OCI-LY7 (cell line): ENCODE results near the gene FAM163A. TPM values are rescaled to one million over a fixed set of nuclear protein-coding genes. Genes with fewer than 3 reads are reported as not detected.

Experiments
- BruUV-seq: library from RNA; stranded (reverse); fragments of 400-500 nt; replicated peaks from 2 replicates; lab custom pipeline; 2021; lab: Mats Ljungman, UMichigan
- CTCF ChIA-PET: fragments of 300-600 bp; sonication (Branson Sonifier 250); formaldehyde crosslinking; loops from one replicate; lab custom pipeline; 2022; ENCODE audit warnings: antibody characterized with exemption; ENCODE audit not compliant: unreplicated experiment; lab: Charles Lee
- POLR2A ChIA-PET: fragments of 300-600 bp; sonication (Branson Sonifier 250); formaldehyde crosslinking; loops from one replicate; lab custom pipeline; 2022; ENCODE audit warnings: antibody characterized with exemption; lab: Charles Lee
- DNase-seq: peaks from one replicate; pipeline ENCODE4 v3.0.0-alpha.2; 2015; ENCODE audit warnings: low spot score
- H2AFZ ChIP-seq: fragments of 200-600 bp; sonication (generic), shearing (Covaris generic); 2 replicates; pipeline ENCODE4 v1.6.1; 2014; ENCODE audit warnings: mild to moderate bottlenecking, antibody characterized with exemption, low read length, moderate library complexity
- H3K27ac ChIP-seq: fragments of 200-600 bp; sonication (generic); 2 replicates; pipeline ENCODE4 v1.5.1; 2014; ENCODE audit warnings: mixed run types, low read depth, mild to moderate bottlenecking, moderate library complexity, low read length, inconsistent platforms; ENCODE audit not compliant: poor library complexity, severe bottlenecking
- H3K36me3 ChIP-seq: fragments of 200-600 bp; sonication (generic); 2 replicates; pipeline ENCODE4 v1.6.1; 2014; ENCODE audit warnings: mild to moderate bottlenecking, antibody characterized with exemption, low read length, moderate library complexity, mixed read lengths; ENCODE audit not compliant: insufficient read depth
- H3K4me1 ChIP-seq: fragments of 200-600 bp; sonication (generic); 2 replicates; pipeline ENCODE4 v1.5.1; 2014; ENCODE audit warnings: mild to moderate bottlenecking, low read length; ENCODE audit not compliant: insufficient read depth, poor library complexity, severe bottlenecking
- H3K4me2 ChIP-seq: fragments of 200-600 bp; sonication (generic); 2 replicates; pipeline ENCODE4 v1.6.1; 2014; ENCODE audit warnings: mild to moderate bottlenecking, low read length
- H3K4me3 ChIP-seq: fragments of 200-600 bp; sonication (generic); 2 replicates; pipeline ENCODE4 v1.5.1; 2014; ENCODE audit warnings: mild to moderate bottlenecking, low read depth, low read length; ENCODE audit not compliant: poor library complexity, severe bottlenecking
- H3K79me2 ChIP-seq: fragments of 200-600 bp; sonication (generic); 2 replicates; pipeline ENCODE4 v1.6.1; 2016; ENCODE audit warnings: low read depth, mild to moderate bottlenecking, low read length, moderate library complexity, mixed read lengths; ENCODE audit not compliant: insufficient read depth
- H3K9me2 ChIP-seq: fragments of 200-600 bp; sonication (generic); 2 replicates; pipeline ENCODE4 v1.6.1; 2016; ENCODE audit warnings: mild to moderate bottlenecking, low read length, mixed read lengths; ENCODE audit not compliant: insufficient read depth
- H3K9me3 ChIP-seq: fragments of 200-600 bp; sonication (generic); 2 replicates; pipeline ENCODE4 v1.6.1; 2014; ENCODE audit warnings: mild to moderate bottlenecking, mixed run types, low read length, mixed read lengths
- H4K20me1 ChIP-seq: fragments of 200-600 bp; sonication (generic); 2 replicates; pipeline ENCODE4 v1.6.1; 2014; ENCODE audit warnings: mild to moderate bottlenecking, antibody characterized with exemption, low read length, moderate library complexity, mixed read lengths; ENCODE audit not compliant: insufficient read depth
- EZH2phosphoT487 ChIP-seq: fragments of 200-600 bp; sonication (generic); IDR thresholded peaks from 2 replicates; pipeline ENCODE4 v1.6.1; 2018; ENCODE audit warnings: low read depth, borderline replicate concordance, mild to moderate bottlenecking, mixed run types, antibody characterized with exemption, low read length, moderate library complexity, mixed read lengths
- intact Hi-C: fragments of 100-400 bp; cut with micrococcal nuclease; formaldehyde crosslinking; loops from one replicate; pipeline ENCODE4 v1.10.0; 2022; ENCODE audit not compliant: unreplicated experiment
- total RNA-seq, 2 experiments: library from RNA; depleted of rRNA in 1 of 2; stranded (reverse); fragments of >200 nt in 1 of 2; shearing (Covaris generic) in 1 of 2; gene quantifications; 2 replicates each; pipeline ENCODE4 v1.2.3, GENCODE V29; 2014 to 2022
- TF ChIP-seq, protein P1 (sequence below): fragments of 200-600 bp; sonication (generic); conservative IDR thresholded peaks from 2 replicates; pipeline ENCODE4 v1.5.1; 2014; ENCODE audit warnings: mild to moderate bottlenecking, antibody characterized with exemption, low read length, moderate library complexity, mixed read lengths

Gene FAM163A
- total RNA-seq, 2 experiments from 2014 or later: not detected

- POLR2A ChIA-PET: no interaction called here
- CTCF ChIA-PET: no interaction called here
- Histone ChIP-seq H3K4me3 (no peak overlapping the region), H3K4me1 (no peaks in the 10 kb centered on the region), H3K9me3 (0 out of 2 replicates have a peak, but pooled peaks cover 5% of the 10 kb centered on the region), H2AFZ (no peak overlapping the region), H3K4me2 (no peak overlapping the region), H3K9me2 (no peaks in the 10 kb centered on the region), H3K36me3 (no peaks in the 10 kb centered on the region), H4K20me1 (no peaks in the 10 kb centered on the region), H3K79me2 (no peaks in the 10 kb centered on the region), H3K27ac (no peak overlapping the region)
- DNase-seq: no peak
- TF ChIP-seq, protein P1, sequence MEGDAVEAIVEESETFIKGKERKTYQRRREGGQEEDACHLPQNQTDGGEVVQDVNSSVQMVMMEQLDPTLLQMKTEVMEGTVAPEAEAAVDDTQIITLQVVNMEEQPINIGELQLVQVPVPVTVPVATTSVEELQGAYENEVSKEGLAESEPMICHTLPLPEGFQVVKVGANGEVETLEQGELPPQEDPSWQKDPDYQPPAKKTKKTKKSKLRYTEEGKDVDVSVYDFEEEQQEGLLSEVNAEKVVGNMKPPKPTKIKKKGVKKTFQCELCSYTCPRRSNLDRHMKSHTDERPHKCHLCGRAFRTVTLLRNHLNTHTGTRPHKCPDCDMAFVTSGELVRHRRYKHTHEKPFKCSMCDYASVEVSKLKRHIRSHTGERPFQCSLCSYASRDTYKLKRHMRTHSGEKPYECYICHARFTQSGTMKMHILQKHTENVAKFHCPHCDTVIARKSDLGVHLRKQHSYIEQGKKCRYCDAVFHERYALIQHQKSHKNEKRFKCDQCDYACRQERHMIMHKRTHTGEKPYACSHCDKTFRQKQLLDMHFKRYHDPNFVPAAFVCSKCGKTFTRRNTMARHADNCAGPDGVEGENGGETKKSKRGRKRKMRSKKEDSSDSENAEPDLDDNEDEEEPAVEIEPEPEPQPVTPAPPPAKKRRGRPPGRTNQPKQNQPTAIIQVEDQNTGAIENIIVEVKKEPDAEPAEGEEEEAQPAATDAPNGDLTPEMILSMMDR: no peak
- TF ChIP-seq EZH2phosphoT487: no peak
- intact Hi-C loops: no loop called here
- no TSS peak for BruUV-seq
These were observed 4.5 kb downstream of the FAM163A start for GRCh38 chr1:179747611-179748010.

DNA sequence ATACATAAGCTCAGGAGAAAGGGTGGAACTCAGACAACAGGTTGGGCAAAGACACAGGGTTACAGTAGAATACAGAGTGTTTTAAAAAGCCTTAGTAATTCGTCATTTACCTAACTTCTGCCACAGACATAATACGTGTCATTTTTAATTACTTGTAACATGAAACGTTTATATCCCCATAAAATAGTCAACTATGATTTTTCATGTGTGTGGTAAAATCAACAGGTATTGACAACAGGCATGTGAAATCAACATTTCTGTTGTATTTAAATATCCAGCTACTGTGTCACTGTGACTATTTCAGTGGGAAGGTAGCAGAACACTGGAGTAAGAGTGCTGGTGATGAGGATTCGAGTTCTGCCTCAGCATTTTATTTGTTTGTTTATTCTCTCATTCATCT, 5.7 kb downstream of the FAM163A start:
- no peak for TF ChIP-seq EZH2phosphoT487
- TF ChIP-seq, protein P1: no peak
- no peak overlapping the region for H2AFZ ChIP-seq
- H3K9me2 ChIP-seq: no peaks in the 10 kb centered on the region
- H3K4me1 ChIP-seq: no peaks in the 10 kb centered on the region
- no peak overlapping the region for H3K4me3 ChIP-seq
- H3K27ac ChIP-seq: no peak overlapping the region
- no TSS peak for BruUV-seq
- H3K4me2 ChIP-seq: no peak overlapping the region
- intact Hi-C loops: no loop called here
- CTCF ChIA-PET: no interaction called here
- H4K20me1 ChIP-seq: no peaks in the 10 kb centered on the region
- DNase-seq: no peak
- H3K79me2 ChIP-seq: no peaks in the 10 kb centered on the region
- no peaks in the 10 kb centered on the region for H3K36me3 ChIP-seq
- 0 out of 2 replicates have a peak, but pooled peaks cover 5% of the 10 kb centered on the region for H3K9me3 ChIP-seq
- POLR2A ChIA-PET: no interaction called here

- CTCF ChIA-PET: no interaction called here
- TF ChIP-seq EZH2phosphoT487: no peak
- TF ChIP-seq, protein P1: no peak
- no TSS peak for BruUV-seq
- no peak overlapping the region for H2AFZ ChIP-seq
- no peaks in the 10 kb centered on the region for H3K79me2 ChIP-seq
- H3K36me3 ChIP-seq: no peaks in the 10 kb centered on the region
- H3K9me3 ChIP-seq: 0 out of 2 replicates have a peak, but pooled peaks cover 5% of the 10 kb centered on the region
- intact Hi-C loops: no loop called here
- H4K20me1 ChIP-seq: no peaks in the 10 kb centered on the region
- no peak overlapping the region for H3K27ac ChIP-seq
- no peak overlapping the region for H3K4me2 ChIP-seq
- H3K4me1 ChIP-seq: no peaks in the 10 kb centered on the region
- POLR2A ChIA-PET: interaction anchor here (0.6 kb wide), 1 partner anchor 639 kb away, joined by 4 read pairs; no protein-coding TSS in a partner anchor
- H3K9me2 ChIP-seq: no peaks in the 10 kb centered on the region
- no peak overlapping the region for H3K4me3 ChIP-seq
- no peak for DNase-seq
These were observed 7.5 kb downstream of the FAM163A start for GRCh38 chr1:179750630-179751029.
